ENCODE data around the gene HPGD.

- TF ChIP-seq EZH2 (IDR thresholded peaks at IDR 0.05; ENCODE audit: low read length) (no peak), CTCF (optimal IDR thresholded peaks at IDR 0.05 in 1 of 3, IDR thresholded peaks at IDR 0.05 in 1 of 3, conservative IDR thresholded peaks at IDR 0.05 in 1 of 3; ENCODE audit: extremely low read depth in 1 of 3, insufficient read depth in 2 of 3, low read length in 3 of 3) (no peak)
Observed at GRCh38 chr4:174534461-174534860, 12.2 kb upstream of the HPGD start.

Data from keratinocyte (primary cell).